NCI-H1048 (cell line): Measurements from ENCODE around the gene GMDS.

Experiments
- DNase-seq: peaks from one replicate; lab custom pipeline; 2025; lab: John Stamatoyannopoulos, UW

The GMDS gene

GRCh38 chr6:1586861-1587450, 658.4 kb downstream of the GMDS start:
- no peak for DNase-seq

DNA sequence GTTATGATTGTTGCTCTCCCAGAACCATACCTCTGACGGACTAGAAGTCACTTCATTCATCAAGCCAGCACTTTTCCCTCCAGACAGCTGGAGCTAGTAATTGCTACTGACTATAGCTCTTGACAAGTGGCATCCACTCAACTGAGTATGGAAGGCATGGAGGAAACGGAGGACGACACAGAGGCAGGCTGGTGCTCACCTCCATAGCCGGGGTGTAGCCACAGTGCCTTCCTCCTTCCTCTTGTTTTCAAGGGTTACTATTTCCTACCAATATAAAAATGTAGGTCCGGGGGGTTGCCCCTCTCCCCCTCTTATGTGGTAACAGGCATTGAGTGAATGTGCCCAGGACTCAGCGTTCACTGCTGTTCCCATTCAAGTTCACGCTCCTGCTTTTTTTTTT, 659.1 kb downstream of the GMDS start:
- DNase-seq: no peak

DNA sequence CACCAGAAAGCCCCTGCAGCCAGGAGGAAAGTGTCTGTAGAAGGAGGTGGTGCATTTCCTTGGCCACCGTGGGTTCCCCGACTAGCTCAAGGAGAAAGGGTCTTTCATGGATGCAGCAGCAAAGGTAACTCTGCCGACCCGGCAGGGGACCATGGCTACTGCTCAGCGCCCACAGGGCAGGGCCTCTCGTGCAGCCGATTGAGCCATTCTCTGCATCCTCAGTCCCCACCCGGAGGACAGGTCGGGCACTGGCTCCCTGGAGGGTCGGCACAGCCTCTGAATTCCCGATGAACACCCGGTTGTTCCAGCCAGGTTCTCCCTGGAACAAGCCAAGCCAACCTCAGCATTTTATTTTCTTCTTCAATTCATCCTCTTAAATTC, 659.7 kb downstream of the GMDS start:
- DNase-seq: no peak

- DNase-seq: no peak
Measured at GRCh38 chr6:1584996-1585668, 660.3 kb downstream of the GMDS start.

- no peak for DNase-seq
Measured at GRCh38 chr6:1584146-1584545, 661.3 kb downstream of the GMDS start.

DNA sequence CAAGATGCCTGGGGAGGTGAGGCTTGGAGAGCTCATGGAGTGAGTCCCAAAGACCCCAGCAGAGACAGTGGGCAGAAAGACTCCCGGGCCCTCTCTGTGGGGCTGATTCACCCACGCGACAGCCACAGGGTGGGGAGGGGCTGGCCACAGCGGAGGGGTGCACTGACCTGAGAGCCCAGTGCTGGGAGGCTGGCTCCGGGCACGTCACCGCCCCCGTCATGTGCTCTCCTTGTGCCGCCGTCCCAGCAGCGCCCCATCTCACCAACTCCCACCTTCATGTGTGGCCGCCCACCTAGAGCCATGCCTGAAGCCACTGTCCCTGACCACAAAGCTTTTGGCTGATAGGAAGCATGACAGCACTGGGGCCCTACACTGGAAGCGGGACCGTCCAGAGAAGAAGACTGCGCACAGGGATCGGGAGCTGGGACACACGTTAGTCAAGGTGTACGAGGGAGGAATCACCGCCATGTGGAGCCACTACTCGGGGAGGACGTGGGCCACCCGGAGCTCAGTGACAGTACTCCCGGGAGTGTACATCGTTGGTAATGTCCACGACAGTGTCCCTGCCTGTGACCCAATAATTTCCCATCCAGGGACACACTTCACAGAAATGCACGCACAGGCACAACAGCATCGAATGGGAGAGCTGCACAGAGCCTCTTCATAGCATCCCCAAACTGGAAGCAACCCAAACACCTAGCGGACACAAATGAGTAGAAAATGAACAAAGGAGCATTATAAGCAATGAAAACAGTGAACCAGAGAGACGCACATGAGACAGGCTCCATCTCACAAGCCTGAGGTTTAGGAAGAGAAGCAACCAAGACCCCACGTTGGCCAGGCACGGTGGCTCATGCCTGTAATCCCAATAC, 664.0 kb downstream of the GMDS start:
- DNase-seq: no peak

DNA sequence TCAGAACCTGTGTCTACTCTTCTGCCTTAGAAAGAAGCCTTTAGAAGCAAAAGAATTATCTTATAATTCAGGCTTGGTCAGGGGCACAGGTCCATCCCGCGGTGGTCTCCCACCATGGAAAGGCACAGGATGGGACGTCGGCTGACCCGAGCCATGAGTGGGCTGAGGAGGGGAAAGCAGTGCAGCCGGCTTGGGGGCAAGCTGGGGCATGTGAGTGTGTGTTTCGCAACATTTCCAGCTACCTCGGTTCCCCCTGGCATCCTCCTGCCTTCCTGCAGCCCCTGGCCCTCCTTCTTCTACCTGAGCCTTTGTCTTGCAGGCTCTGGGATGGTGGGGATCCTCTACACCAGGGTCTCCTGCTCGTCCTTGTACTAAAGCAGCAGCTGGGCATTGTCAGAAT, 664.8 kb downstream of the GMDS start:
- no peak for DNase-seq

DNA sequence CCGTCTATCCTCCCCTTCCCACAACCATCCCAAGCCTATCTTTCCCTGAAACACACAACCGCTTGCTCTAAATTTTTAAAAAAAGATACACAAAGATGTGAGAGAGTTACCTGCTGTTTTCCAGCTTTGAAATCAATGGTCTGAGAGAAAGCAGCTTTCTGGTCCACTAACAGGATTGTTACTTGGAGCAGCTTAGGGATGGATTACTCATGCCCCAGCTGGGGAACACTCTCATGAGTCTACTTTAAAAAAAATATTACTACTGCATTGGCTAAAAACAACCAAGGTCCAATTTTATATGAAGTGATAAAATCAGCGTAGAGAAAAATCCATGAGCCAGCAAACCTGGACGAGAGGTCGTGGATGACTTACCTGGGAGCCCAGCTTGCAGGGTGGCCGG, 665.3 kb downstream of the GMDS start:
- no peak for DNase-seq

DNA sequence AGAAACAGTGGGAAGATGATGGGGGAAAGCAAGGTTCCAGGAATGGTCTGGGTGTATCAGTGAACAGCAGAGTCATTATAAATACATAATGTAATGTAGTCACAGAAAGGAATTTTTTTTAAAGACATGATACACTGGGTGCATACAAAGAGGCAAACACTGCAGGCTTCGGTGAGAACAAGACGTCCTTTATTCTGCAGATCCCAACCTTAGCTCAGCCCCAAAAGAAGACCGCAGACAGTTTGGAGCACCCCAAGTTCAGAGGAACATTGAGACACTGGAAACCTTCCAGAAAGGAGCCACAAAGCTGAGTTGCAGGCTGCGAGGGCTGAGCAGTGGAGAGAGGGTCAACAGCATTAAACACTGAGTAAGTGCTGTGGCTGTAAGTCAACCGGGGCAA, 666.3 kb downstream of the GMDS start:
- no peak for DNase-seq

DNA sequence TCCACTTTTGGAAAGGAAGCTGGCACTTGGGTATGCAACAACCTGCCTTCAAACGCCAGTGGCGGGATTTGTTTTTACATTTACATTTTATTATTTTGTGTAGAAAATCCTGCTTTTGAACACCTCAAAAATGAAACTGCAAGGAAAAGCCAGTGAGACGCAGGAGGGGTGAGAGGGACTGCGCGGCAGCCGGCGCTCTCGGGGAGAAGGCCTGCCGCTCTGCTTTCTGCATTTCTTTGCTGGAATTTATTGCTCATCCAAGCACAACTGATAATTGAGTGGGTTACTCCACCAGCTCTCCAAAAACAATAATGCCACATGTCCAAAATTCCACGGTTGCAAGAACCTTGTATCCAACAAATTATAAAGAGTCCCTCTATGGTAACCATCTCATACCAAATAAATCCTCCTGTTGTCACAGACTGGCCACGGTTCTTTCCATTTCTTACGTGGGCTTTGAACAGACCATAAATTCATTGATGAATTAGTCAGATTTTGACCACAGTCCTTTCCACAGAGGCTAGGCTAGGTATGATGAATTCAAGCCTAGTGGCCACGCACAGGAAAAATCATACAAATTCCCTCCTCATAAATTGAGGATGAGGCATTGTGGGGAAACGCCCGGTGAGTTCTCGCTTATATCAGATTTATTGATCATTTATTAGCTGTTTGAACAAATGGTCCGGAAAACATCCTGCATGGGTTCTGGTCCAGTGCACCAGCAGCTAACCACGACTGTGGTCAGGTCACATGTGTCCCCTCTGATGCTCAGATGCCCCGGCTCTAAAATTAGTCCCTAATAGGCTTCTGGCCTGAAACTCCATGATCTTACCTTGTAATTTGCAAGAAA, 667.3 kb downstream of the GMDS start:
- DNase-seq: no peak

DNA sequence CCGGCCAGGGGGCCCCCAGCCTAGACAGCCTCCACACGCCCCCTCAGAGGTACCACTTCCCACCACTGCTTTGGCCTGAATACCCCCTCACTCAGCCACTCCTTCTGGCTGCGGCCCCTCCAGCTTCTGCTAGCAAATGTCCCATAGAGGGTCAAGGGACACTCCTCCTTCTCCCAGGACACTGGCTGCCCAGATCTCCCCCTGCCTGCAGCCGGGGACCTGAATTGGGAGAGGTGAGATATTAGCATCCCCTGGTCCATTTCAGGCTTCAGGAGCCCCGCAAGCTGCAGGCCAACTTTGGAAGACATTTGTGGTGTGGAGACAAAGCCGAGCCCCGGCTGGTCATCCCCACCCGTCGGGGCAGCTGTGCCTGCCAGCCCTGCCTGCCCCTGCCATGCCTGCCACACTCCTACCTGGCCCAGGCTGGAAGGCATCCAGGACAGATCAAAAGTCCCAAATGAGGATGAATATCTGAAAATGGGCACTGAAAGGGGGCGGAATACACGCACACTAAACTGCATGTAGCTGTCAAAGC, 668.2 kb downstream of the GMDS start:
- DNase-seq: no peak

DNA sequence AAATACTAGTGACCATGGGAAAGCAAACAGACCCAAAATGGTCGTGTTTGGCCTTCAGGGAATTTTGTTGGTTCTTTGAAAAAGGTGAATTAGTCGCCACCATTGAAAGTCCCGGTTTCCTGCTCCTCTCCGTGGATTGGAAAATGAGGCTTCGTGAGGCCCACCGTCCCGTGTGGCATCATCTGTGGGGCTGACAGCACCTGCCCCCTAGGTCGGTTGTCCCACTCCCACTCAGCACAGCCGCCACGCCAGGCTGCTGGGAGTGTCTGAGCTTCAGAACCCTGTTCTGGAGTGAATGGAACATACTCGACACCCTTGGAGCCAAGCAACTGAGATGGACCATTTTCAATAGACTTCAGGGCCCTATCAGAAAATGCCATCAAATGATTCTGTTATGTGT, 668.7 kb downstream of the GMDS start:
- DNase-seq: no peak

DNA sequence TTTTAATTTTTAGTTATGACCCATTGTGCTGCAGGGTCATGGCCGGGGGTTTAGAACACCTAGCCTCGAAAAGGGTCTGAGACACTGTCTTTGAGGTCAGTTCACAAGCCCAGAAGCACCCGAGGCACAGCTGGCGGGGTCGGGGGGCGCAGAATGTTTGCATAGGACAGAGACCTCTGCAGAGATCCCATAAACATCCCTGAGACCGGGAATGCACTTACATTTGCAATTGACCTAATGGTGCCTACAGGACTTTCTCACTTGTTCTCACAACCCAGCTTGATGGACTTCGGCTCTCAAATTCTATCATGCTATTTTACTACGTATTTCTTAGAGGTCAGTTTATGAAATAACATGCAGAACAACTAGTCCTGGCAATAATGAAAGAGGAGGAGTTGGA, 669.2 kb downstream of the GMDS start:
- DNase-seq: no peak

DNA sequence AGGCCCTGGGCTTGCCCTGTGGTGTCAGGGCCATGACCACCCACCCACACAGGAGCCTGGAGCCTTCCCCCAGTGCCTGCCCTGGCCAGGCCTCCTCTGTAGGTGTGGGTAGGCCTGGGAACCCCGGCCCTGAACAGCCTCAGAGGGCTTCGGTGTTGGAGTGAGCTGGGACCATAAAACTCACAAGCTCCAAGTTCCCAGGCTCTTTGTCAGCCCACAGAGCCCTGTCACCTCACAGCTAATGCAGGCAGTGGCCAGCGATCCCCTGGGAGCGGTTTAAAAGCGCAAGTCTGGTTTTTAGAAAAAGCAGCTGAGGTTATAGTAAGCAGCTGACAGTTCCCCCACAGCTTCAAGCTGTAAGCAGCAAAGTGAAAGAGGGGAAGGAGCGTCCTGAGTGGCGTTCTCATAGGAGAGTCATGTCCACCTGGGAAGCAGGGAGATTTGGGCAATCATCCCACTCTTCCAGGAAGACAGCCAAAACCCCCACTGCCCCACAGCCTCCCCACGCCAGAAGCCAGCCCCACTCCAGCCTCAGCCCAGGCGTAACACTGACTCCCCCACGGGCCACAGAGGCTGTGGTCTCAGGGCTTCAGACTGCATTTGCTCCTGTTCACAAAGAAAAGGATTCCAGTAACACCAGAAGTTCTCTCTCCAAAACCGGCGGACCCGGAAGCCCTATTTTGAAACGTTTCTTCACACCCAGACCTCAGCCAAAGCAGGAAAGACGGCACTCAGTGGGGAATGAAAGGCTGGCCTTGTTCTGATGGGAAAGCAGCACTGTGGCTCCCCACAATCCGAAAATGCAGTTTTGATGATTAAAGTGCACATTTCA, 670.0 kb downstream of the GMDS start:
- no peak for DNase-seq

GRCh38 chr6:1574890-1575209, 670.6 kb downstream of the GMDS start:
- DNase-seq: no peak

DNA sequence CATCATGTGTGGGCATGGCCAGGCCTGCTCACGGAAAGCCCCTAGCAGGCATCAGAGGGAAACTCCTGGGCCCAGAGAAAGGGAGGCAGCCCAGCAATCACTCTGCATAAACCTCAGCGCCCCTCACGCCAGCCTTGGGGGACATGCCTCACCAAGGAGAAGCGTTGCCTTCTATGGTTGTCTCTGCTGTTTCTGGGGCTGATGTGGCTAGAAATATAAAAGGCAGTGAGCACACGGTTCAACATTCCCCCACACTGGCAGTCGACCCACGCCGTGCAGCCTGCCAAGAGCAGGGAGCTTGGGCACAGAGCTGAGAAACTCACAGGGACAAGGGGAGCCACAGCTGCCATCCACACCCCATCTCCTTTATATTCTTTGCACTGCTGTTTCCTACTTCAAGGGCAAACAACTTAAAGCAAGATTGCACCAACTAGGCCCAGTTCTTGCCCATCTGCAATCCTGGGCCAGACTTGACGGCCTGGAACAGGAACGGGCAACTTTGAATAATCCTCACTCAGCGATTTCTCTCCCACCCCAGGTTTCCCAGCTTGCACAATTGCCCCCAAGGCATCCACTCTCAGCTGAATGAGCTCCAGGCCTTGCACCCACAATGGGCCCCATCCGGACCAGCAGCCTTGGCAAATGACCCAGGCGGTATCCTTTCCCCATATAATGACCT, 671.2 kb downstream of the GMDS start:
- DNase-seq: no peak
